ENCODE data around the gene NISCH.

NISCH gene

DNA sequence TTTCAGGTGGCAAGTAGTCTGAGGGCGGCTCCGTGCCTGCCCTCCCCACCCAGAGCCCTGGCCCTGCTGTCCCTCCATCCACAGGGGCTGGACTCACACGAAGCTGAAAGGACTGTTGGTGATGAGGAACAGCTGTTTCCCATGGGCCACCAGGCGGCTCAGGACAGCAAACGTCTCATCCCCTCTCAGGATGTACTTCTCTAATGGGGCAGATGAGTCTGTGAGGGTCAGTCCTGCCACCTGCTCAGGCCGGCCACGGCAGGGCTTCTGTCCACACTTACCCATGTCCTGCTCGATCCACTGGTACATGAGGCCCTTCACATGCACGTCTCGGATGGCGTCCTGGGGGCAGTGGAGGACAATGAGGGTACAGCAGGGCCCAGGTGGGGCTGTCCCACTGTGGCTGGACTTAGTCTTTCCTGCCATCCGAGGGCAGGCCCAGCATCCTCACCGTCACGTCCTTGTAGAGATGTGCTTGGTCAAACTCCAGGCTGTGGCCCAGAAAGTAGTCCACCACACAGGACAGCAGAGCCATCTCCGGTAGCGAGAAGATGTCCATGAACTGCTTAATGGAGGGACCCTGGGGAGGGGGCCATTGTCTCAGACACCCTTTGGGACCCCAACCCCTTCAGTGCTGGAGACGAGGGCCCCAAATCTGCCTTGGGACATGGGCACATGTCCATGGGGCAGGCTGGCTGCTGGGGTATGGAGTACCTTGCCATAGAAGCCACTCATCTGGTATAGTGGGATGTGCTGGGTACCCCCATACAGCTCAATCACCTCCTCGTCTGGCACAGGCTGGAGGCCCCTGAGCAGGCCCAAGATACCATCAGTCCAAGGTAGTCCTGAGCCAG lies 72.6 kb downstream of the NISCH start:
- no peak for DNase-seq

DNA sequence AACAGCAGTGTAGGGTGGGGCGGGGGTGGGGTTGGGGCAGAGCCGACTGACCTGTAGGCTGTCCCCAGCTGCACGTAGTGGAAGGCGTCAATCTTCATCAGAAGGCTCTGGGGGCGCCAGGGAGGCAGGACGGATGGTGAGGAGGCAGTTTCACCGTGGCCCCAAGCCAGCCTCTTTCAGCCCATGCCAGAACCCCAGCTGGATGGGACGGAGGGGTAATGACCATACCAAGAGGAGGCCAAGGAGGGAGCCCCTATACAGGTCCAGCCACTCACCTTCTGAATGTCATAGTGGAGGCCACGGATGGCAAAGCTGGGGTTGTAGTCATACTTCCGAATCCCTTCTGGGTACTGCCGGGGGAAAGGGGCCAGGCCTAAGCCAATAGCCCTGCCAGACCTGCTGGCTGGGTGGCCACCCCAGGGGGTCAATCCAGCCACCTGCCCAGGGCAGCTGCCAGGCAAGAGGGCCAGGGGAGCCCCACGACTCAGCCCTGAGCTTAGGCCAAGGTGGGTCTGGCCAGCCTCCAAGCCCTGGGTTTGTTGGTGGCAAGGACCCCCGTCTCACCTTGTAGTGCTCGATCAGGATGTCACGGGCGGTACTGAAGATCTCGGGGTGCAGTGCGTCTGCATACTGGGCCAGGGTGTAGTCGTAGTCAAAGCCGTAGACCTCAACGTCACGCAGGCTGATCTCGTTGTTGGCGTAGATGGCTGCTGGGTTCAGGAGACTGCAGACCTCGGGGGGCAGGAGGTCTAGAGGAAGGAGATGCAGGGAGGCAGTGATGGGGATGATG lies 73.4 kb downstream of the NISCH start:
- DNase-seq: no peak

DNA sequence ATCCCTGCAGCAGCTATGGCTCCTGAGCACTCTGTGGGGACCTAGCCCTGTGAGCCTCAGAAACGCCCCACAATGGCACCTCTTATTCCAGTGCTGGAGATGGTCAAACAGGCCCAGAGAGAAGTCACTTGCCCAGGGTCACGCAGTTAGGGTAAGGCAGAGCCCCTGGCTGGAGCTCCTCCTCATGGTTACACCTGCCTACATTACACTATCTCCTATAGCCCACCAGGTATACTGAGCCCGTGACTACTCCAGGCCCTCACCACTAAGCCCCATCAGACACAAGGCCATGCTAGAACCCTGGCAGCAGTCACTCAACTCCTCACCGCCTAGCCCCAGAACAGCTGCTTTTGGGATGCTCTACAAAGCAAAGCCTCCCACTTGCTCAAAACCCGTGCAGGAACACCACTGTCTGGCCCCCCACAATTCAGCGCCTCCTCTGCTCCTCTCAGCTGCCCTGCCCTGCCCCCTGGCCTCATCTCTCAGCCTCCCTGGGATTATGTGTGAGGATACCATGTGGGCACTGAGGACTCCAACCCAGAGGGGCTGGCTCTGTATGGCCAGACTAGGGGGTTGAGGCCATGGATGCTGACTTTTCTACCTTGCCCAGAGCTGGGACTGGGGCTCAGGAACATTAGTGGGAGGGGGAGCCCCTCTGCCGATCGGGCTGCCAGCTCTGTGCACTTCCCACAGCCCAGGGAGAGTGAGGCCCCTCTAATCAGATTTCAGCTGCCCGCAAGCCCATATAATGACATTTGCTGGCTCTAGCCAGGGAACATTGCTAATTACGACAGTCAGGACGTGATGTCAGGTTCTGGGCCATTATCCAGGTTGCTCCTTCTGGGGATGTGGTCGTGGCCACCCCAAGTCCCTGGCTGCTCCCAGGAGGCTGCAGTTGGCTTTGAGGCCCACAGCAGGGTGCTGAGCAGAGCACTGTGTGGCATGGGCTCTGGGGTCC lies 74.3 kb downstream of the NISCH start:
- DNase-seq: no peak

DNA sequence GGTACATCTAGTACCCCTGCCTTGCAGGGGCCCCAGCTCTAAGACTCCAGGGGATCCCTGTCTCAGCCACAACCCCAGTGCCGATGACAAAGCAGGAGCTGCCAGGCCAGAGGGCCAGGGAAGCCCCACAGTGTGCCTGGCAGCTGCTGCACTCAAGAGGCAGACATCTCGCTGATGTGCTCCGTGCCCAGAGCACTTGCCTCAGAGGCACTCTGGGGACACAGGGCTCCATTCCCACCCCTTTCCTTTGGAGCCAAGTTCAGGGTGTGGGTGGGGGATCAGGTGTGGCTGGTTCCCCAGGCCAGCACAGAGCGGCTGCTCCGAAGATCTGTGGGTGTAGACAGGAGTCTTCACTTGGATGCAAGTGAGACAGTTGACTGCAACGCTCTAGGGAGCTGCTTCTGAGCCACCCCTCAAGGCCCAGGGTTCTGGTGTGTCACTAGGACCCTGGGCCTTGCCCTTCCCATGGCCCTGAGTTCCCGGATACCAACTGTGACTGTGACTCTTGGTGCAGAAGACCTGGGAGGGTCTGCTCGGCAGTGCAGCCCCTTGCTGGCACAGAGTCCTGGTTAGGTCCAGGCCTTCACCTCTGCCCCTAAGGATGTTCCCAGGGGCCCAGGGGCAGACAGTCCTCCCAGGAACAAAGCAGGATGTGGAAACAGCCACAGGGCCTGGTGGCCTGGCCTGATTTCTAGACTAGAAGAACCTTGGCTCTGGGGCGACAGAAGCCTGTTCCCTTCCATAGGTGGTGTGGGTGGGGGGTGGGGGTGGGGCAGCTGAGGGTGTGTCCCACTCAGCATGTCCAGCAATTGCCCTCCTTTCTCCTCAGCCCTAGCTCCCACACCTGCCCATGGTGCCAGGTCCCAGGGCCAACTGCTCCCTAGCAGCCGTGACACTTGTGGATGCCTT lies 75.8 kb downstream of the NISCH start:
- no peak for DNase-seq

DNA sequence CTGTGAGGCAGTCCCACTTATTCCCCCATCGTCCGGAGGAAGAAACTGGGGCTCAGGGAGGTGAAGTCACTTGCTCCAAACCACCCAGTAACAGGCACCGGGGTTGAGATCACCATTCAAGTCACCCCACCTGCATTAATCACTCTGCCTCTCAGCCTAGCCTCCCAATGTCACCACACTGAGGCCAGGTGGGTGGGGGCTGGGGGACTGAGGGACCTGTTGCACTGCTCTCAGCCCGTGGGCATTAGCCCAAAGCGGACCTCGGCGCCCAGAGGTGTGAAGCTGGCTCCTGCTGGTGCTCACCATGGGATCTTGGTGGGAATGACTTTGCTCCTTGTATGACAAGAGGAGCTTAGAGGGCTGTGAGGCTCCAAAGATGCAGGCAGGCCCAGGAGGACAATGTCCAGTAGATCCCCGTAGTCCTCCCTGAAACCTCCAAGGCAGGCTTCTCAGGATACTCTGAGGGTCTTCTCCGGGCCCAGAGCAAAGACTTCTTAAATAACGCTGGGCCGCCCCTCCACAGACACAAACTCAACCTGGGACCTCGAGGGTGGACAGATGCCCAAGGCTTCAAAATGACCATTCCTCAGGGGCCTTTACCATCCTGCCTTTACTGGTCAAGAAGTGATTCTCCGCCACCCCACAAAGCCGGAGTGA lies 76.6 kb downstream of the NISCH start:
- no peak for DNase-seq

DNA sequence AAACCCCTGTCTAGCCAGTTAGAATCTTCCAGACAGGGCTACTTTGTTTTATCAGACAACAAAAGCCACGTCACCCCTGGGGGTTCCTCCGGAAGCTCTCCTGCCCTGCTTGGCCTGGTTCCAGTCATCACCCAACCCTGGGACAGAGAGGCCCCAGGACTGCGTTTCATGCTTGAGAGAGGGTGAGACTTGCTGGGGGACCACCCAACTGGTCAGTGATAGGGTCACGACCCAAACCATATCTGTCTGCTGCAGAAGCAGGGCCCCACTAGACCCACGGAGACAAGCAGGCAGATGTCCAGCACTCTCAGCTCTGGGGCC lies 77.1 kb downstream of the NISCH start:
- DNase-seq: no peak

DNA sequence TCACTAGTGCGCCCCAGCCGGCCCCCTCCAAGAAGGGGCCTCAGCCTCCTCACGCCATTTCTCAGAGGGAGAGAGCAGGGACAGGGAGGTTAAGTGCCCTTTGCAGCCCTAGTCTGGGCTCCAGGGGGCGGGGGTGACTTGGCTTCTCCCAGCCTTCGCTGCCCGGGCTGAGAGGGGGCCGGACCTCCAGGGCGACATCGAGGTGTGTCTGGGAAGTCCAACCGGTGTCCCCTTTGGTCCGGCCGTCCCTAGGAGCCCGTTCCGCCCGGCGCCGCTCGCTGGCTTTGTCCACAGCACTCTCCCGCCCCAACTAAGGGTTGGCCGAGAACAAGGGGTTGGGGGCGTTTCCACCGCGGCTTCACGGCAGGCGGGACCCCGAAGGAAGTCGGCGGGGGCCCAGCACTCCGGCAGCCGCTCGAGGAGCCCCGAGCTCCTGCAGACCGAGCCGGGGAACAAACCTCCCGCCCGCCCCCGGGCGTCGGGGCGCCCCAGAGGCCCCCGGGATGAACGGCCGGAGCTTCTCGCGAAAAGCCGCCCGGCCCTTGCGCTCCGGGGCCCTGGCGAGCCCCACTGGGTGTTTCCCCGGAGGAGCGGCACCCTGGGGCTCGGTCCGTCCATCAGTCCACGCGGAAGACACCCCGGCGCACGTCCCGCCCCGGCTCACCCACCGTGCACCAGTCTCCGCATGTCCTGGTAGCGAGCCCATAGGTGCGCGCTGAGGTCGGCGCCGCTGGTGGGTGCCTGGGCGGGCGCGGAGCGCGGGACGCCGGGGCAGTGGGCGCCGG lies 77.6 kb downstream of the NISCH start:
- DNase-seq: no peak

DNA sequence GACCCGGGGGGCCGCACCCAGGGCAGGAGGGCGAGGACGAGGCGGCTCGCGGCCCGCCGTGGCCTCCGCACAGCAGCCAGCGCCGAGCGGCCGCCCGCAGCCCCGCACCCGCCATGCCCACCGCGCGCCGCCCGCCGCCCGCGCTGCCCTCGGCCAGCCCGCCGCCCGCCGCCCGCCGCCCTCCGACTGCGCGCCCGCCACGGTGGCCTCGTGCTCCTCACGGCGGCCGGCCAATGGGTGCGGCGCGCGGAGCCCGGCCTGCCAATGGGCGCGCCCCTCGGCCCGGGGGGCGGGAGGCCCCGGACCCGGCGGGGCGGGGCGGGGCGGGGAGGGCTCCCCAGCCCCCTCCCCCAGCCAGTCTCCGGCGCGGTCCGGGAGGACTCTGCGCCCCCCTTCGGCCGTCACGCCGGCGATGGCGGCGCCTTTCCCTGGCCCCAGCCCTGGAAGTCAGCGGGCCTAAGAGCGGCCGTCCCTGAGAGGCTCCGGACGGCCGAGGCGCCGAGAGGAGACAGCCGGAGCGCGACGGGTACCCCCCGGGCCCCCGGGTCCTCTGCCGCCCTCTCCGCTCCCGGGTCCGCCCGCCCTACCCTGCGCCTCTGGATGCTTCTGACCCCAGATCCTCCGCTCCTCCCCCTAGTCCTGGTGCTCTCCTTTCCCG lies 78.3 kb downstream of the NISCH start, which contains the start of gene NT5DC2:
Gene NT5DC2 (minus strand): TSS at position 235 of the 658 bp plus-strand sequence. CDS start 120 bp downstream, at position 115.
- DNase-seq: no peak

DNA sequence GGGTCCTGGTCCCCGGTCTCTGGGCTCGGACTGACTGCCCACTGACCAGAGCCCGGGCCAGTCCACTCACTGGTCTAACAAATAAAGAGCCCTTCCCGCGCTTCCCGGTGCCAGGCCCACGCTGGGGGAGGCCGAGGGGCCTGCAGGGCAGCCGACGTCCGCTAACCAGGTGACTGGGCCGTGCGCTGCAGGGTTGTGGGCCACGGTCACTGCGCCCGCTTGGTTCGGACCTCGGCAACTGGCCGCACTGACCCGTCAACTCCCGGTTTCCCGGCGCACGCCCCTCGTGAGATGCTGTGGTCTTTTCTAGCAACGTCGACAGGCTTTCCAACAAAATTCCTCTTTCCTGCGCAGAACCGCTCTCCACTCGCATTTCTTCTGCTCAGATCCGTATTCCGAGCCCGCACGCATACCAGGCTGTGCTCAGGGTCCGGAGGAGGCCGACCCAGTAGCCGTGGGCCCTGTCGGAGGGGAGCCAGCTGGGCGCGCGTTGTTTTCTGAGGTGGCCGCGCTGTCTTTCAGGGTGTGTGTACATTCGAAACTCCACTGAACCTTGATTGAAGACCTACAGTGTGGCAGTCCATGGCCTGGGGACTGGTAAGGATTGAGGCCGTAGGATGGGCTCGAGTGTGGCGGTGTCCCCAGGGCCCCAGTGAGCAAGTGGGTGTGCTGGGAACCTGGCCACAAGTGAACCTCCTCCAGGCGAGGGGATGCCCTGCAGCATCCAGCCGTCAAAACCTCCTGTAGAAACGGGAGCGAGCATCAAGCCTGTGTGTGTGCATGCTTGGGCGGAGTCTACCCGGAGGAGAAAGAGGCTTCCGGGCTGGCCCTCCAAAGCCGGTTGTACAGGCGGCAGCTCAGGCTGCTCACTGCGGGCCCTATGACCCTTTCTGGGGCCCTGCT lies 79.1 kb downstream of the NISCH start:
- DNase-seq: no peak

DNA sequence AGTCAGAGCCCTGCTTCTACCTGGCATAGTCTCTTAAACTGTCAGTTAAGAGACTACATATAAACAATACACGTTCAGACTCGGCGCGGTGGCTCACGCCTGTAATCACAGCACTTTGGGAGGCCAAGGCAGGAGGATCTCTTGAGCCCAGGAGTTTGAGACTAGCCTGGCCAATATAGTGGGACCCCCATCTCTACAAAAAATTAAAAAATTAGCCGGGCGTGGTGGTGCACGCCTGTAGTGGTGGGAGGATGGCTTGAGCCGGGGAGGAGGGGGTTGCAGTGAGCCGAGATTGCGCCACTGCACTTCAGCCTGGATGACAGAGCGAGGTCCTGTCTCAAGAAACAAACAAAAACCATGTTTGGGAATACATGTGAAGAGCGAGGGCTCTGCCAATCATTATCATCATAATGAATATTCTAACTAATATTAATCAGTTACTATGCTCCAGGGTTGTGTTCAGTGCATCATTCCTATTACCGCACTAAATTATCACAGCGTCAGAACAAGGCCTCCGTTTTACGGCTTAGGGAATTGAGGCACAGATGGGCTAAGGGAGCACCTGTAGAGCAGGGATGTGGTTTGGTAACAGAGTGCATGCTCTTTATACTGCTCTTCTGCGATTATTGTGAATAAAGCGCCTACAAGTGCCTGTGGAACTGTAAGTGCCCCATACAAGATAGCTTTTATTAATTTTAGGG lies 80.2 kb downstream of the NISCH start:
- DNase-seq: no peak

DNA sequence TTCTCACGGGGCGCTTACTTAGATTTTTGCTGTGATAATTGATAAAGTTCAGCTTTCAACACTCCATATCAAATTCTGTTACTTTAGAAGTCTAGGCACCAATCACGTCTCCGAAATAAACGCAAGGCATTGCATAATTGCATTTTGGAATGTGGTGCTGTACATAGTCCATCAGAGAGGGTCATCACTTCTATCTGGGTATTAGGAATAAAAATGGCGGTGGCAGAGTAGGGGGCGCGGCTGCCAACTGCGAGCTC lies 80.6 kb downstream of the NISCH start:
- no peak for DNase-seq

DNA sequence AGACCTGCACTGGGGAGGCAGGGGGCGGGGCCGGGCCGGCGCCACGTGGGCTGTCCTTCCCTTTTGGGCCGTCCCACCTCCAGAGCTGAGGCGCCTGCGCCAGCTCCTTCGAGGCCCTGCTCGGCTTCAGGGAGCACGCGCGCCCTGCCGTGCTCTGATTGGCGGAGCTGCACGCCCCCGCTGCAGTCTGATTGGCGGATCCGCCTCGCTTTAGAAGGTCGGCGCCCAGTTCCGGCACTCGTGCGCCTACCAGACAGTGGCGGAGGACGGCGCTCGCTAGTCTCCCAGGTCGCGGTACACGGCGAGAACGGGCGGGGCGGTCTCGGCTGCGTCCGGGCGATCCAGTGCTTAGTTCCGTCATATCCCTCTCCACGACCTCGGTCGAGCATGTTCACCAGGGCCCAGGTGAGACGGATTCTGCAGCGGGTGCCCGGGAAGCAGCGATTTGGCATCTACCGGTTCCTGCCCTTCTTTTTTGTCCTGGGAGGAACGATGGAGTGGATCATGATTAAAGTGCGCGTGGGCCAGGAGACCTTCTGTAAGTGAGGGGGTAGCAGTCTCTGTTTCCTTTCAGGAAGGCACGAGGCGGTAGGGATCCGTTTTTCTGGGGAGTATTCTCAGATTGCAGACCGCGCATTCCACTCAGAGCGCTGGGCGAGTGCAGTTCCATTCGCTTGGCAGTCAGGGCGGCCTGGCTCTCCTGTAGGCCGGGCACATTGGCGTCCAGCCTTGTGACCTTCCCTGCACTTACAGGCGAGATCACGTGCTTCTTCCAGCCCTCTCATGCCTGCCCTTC lies 81.2 kb downstream of the NISCH start, which contains the start of gene UQCC5:
Gene UQCC5 (plus strand): TSS at position 237 of the 796 bp plus-strand sequence. CDS start 151 bp downstream, at position 388.
- peak; percentile 92 for DNase-seq

DNA sequence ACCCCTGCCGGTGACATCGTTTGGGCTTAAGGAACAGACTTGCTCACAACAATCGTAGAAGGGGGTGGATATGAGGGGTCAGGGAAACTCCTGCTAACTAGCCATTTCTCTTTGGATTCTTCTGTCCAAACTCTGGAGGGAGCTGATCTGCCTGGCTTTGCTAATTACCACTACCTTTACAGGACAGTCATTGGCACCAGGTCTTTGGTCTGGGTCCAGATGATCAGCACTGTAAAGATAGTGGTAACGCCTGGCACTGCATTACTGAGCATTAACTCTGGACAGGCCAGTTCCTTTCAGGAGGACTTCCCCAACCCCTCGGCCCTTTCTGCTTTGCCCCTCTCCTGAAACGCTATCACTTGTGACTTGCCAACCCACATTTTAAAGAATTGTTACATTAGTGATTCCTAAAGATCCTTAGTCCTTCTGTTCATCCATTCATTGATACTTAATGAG lies 81.8 kb downstream of the NISCH start:
- DNase-seq: no peak

DNA sequence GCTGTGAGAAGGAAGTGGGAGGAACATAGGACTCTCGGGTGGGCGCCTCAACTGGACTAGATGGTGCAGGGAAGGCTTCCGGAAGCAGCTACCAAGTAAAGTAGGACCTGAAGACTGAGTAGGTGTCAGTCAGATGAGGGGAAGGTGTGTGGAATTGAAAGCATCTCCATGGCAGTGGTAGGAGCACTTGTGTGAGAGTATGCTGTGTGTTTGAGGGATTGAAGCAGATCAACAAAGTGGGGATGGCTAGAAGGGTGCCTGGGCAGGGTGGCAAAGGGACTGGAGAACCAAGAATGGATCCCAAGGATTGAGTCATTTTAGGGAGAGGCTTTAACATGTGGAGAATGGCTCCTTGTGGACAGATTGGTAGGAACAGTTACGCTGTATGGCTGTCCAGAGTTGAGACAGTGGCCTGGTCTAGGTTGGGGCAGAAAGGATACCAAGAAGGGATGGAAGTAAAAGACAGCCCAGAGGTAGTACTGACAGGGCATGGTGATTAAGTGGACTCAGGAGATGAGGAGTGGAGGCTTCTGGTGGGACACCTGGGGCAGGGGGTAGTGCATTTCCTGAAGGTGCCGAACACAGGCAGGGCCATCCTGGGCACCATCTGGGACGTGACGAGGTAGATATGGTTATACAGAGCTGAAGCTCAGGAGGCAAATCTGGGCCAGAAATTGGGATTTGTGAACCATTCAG lies 82.5 kb downstream of the NISCH start:
- DNase-seq: no peak

DNA sequence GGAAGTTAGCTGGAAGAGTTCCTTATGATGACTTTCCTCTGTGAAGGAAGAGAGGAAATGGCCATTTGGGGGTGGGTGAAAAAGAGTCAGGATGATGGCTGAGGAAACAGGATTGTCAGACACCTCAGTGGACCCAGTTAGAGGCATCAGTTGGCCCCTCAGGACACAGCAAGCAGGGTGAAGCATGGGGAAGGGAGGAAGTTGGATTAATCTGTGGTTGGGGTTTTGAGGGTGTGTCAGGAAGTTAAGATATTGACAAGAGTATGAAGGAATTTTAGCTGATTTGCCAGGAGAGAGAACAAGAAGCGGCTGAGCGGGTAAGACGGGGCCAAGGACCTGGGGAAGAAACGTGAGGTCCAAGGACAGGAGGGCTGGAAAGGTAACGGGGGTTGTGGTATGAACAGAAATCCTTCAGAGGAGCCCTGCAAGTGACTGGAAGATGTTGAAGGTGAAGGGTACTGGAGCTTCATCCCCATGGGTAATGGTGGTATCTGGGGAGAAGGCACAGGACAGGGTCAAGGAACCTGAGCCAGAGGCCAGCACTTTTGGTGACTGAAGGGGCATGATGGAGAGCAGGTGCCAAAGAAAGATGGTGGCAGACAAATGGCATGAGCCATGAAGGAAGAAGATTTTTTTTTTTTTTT lies 83.7 kb downstream of the NISCH start:
- DNase-seq: no peak

DNA sequence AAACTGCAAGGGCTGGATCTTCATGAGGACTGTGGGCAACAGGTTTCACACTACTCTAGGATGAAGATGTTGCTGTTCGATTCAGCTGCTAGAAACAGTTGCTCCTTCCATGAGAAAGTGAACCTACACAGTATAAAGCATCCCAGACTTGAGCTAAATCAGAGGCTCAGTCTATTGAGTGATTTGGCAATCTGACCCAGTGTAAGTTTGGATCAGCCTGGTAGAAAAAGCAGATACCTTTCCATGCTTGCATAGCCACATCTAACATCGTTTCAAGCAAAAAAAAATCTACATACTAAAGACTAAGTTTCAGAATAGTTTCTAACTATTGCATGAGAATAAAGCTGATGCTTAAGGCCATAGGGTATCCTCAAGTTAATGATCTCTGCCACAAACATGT lies 85.6 kb downstream of the NISCH start:
- no peak for DNase-seq
